K562 (cell line): ENCODE results near the gene PDZRN4.

Experiments used
- CTCF ChIP-seq, 3 experiments: IDR thresholded peaks in 2 of 3; conservative IDR thresholded peaks in 1 of 3; 2 replicates each; pipeline ENCODE4 v1.5.1; 2011 to 2012; ENCODE audit warnings: low read length in 3 of 3, mild to moderate bottlenecking in 3 of 3, control low read depth in 2 of 3, improper control_type of control experiment in 1 of 3, inconsistent platforms in 1 of 3, low read depth in 1 of 3, mixed read lengths in 1 of 3, moderate library complexity in 1 of 3; ENCODE audit not compliant: insufficient read depth in 2 of 3
- HCFC1 ChIP-seq: IDR thresholded peaks from 2 replicates; pipeline ENCODE4 v1.6.1; 2012; ENCODE audit warnings: low read depth, low read length, improper control_type of control experiment
- SAP30 ChIP-seq: fragments of 200-600 bp; sonication (generic); IDR thresholded peaks from 2 replicates; pipeline ENCODE4 v1.6.1; 2012; ENCODE audit warnings: borderline replicate concordance, low read depth, mild to moderate bottlenecking, moderate library complexity, low read length, control low read depth, inconsistent platforms; ENCODE audit not compliant: insufficient read depth, poor library complexity, severe bottlenecking

- TF ChIP-seq CTCF (IDR thresholded peaks at IDR 0.05 in 2 of 3, conservative IDR thresholded peaks at IDR 0.05 in 1 of 3; ENCODE audit: insufficient read depth in 2 of 3, low read depth in 1 of 3, low read length in 3 of 3), result no peak
- TF ChIP-seq HCFC1, result no peak
- TF ChIP-seq SAP30, result no peak
Measured at GRCh38 chr12:41465526-41465925, 277.4 kb downstream of the PDZRN4 start.
